BJ (cell line): Measurements from ENCODE around the gene MRPL45. TPM values are rescaled to one million over a fixed set of nuclear protein-coding genes. Genes with fewer than 3 reads are reported as not detected.

Source experiments
- CTCF ChIA-PET: fragments of 350-600 bp; formaldehyde crosslinking; extraction: SDS; loops from one replicate; lab custom pipeline; 2021; ENCODE audit warnings: antibody characterized with exemption, inconsistent platforms; lab: Yijun Ruan, JAX
- POLR2A ChIA-PET: fragments of 300-600 bp; sonication (Branson Sonifier 250); formaldehyde crosslinking; extraction: SDS; loops from one replicate; lab custom pipeline; 2021; ENCODE audit warnings: antibody characterized with exemption; lab: Charles Lee
- DNase-seq: peaks from one replicate; pipeline ENCODE4 v3.0.0-alpha.2; 2011; ENCODE audit warnings: low read depth
- H3K27me3 ChIP-seq: 2 replicates; pipeline ENCODE4 v1.6.0; 2011; ENCODE audit warnings: low read length; ENCODE audit not compliant: control insufficient read depth, insufficient read depth
- H3K36me3 ChIP-seq: 2 replicates; pipeline ENCODE4 v1.5.1; 2011; ENCODE audit warnings: low read length; ENCODE audit not compliant: control insufficient read depth, insufficient read depth
- H3K4me3 ChIP-seq: 2 replicates; pipeline ENCODE4 v1.5.1; 2011; ENCODE audit warnings: low read depth, mild to moderate bottlenecking, control low read depth, low read length
- CTCF ChIP-seq: IDR thresholded peaks from 2 replicates; pipeline ENCODE4 v1.5.1; 2011; ENCODE audit warnings: low read depth, mild to moderate bottlenecking, control low read depth, inconsistent platforms, low read length, moderate library complexity; ENCODE audit not compliant: insufficient read depth
- polyA plus RNA-seq: library from polyadenylated mRNA; depleted of rRNA; stranded (reverse); fragments of >200 nt; gene quantifications from 2 replicates; pipeline ENCODE4 v1.2.3, GENCODE V29; 2011

MRPL45 gene
- polyA plus RNA-seq, 1 experiment = 58.9 TPM

- Histone ChIP-seq H3K27me3 (peaks cover 25% of the 10 kb centered on the region), H3K4me3 (no peak overlapping the region), H3K36me3 (no peaks in the 10 kb centered on the region)
- ChIA-PET POLR2A (no interaction called here), CTCF (interaction anchor here (0.8 to 5.3 kb wide), 6 partner anchors 11 to 376 kb away, joined by 3 to 52 read pairs (median 4); partner anchors contain the start of gene SOCS7)
- no peak for DNase-seq
- no peak for TF ChIP-seq CTCF
These were observed 37.8 kb downstream of the MRPL45 start for GRCh38 chr17:38334480-38335364.

- CTCF ChIA-PET = interaction anchor here (0.9 to 1.0 kb wide), 3 partner anchors 13 to 15 kb away, joined by 3 to 4 read pairs (median 3); no protein-coding TSS in a partner anchor
- TF ChIP-seq CTCF = no peak
- POLR2A ChIA-PET = no interaction called here
- Histone ChIP-seq H3K27me3 (peaks cover 25% of the 10 kb centered on the region), H3K4me3 (no peak overlapping the region), H3K36me3 (no peaks in the 10 kb centered on the region)
- no peak for DNase-seq
These were observed 39.9 kb downstream of the MRPL45 start for GRCh38 chr17:38336838-38337237.

GRCh38 chr17:38338053-38338452 is 41.1 kb downstream of the MRPL45 start:
- CTCF ChIA-PET = interaction anchor here (0.8 to 3.3 kb wide), 8 partner anchors 8 to 77 kb away, joined by 3 to 30 read pairs (median 3); no protein-coding TSS in a partner anchor
- DNase-seq = no peak
- no peak for TF ChIP-seq CTCF
- no peak overlapping the region for H3K4me3 ChIP-seq
- H3K36me3 ChIP-seq = no peaks in the 10 kb centered on the region
- H3K27me3 ChIP-seq = peaks cover 28% of the 10 kb centered on the region
- POLR2A ChIA-PET = no interaction called here

GRCh38 chr17:38338535-38338934 is 41.6 kb downstream of the MRPL45 start:
- H3K4me3 ChIP-seq = no peak overlapping the region
- no peak for DNase-seq
- ChIA-PET CTCF (interaction anchor here (0.6 to 3.3 kb wide), 8 partner anchors 9 to 76 kb away, joined by 3 to 30 read pairs (median 3); no protein-coding TSS in a partner anchor), POLR2A (no interaction called here)
- H3K36me3 ChIP-seq = no peaks in the 10 kb centered on the region
- peaks cover 26% of the 10 kb centered on the region for H3K27me3 ChIP-seq
- no peak for TF ChIP-seq CTCF

GRCh38 chr17:38339891-38340290 is 42.9 kb downstream of the MRPL45 start:
- peaks cover 31% of the 10 kb centered on the region for H3K27me3 ChIP-seq
- ChIA-PET CTCF (interaction anchor here (1.2 to 3.3 kb wide), 4 partner anchors 9 to 75 kb away, joined by 5 to 30 read pairs (median 6); partner anchors contain the start of gene SOCS7), POLR2A (no interaction called here)
- no peak for DNase-seq
- no peak overlapping the region for H3K4me3 ChIP-seq
- no peaks in the 10 kb centered on the region for H3K36me3 ChIP-seq
- no peak for TF ChIP-seq CTCF
